ENCODE data around the gene GALNT17. TPM values are rescaled to one million over a fixed set of nuclear protein-coding genes. Genes with fewer than 3 reads are reported as not detected.

Gene GALNT17
- total RNA-seq, 6 donors from 2014 or later, result 5.3 to 26.2 (median 10.1) TPM

DNA sequence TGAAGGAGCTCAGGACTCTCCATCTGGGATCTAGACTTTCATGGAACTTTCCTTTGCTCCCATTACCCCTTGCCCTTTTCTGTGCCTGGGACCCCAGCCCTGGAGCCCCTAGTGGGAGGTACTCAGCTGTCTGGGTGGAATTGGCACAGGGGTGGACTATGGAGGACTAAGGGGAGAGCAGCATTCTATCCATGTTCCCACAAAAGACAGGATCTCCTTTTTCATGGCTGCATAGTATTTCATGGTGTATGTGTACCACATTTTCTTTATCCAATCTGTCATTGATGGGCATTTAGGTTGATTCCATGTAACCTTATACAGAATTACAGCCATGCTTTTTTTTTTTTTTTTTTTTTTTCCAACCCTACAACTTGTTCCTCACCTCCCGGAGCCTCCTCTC, 89.1 kb downstream of the GALNT17 start:
- Histone ChIP-seq H3K36me3 (no peaks in the 10 kb centered on the region), H3K9me3 (peaks cover 0 to 14% (median 1%) of the 10 kb centered on the region in 4 donors), H3K4me3 (no peak overlapping the region), H3K27me3 (no peaks in the 10 kb centered on the region), H3K27ac (peak overlapping the region in 3 of 4 donors; percentile 18 to 56 (median 40)), H3K4me1 (no peaks in the 10 kb centered on the region)
- TF ChIP-seq EP300 (IDR thresholded peaks at IDR 0.05), result no peak
- no peak for TF ChIP-seq POLR2A (IDR thresholded peaks at IDR 0.05)
- no peak for TF ChIP-seq POLR2AphosphoS5 (IDR thresholded peaks at IDR 0.05)
- TF ChIP-seq, protein P1, sequence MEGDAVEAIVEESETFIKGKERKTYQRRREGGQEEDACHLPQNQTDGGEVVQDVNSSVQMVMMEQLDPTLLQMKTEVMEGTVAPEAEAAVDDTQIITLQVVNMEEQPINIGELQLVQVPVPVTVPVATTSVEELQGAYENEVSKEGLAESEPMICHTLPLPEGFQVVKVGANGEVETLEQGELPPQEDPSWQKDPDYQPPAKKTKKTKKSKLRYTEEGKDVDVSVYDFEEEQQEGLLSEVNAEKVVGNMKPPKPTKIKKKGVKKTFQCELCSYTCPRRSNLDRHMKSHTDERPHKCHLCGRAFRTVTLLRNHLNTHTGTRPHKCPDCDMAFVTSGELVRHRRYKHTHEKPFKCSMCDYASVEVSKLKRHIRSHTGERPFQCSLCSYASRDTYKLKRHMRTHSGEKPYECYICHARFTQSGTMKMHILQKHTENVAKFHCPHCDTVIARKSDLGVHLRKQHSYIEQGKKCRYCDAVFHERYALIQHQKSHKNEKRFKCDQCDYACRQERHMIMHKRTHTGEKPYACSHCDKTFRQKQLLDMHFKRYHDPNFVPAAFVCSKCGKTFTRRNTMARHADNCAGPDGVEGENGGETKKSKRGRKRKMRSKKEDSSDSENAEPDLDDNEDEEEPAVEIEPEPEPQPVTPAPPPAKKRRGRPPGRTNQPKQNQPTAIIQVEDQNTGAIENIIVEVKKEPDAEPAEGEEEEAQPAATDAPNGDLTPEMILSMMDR (IDR thresholded peaks at IDR 0.05), result no peak
- DNase-seq, result no peak
- no peak for ATAC-seq (ENCODE audit: low FRiP score in 2 of 2)
- WGBS, 2 donors, result 100% methylated on average over 1 of the region's 1 CpG

DNA sequence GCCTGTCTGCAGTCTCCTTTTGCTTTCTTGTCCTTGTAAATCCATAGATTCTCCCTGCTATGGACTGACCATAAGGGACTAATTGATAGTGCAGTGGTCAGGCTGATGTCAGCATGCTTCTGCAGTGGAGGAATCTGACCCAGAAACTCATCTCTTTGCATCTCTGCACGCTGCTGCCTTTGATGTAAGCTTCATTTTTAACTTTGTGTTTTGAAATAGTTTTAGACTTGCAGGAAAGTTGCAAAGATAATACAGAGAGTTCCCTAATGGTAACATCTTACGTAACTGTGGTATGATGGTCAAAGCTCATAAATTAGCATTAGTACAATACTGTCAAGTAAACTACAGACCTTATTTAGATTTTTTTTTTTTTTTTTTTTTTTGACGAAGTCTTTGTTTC, 89.6 kb downstream of the GALNT17 start:
- H3K36me3 ChIP-seq, result no peaks in the 10 kb centered on the region
- H3K9me3 ChIP-seq, result peaks cover 0 to 14% (median 1%) of the 10 kb centered on the region in 4 donors
- H3K27me3 ChIP-seq, result no peaks in the 10 kb centered on the region
- H3K4me3 ChIP-seq, result no peak overlapping the region
- peak in 1 of 2 donors; percentile 26 for TF ChIP-seq POLR2AphosphoS5 (IDR thresholded peaks at IDR 0.05)
- TF ChIP-seq, protein P1 (IDR thresholded peaks at IDR 0.05), result no peak
- TF ChIP-seq POLR2A (IDR thresholded peaks at IDR 0.05), result no peak
- peak in 1 of 4 donors; percentile 30 for TF ChIP-seq EP300 (IDR thresholded peaks at IDR 0.05)
- WGBS, 2 donors, result 70 to 85% methylated on average over 3 of the region's 3 CpGs
- peak in 1 of 2 donors; percentile 50 for ATAC-seq (ENCODE audit: low FRiP score in 2 of 2)
- H3K4me1 ChIP-seq, result no peaks in the 10 kb centered on the region
- no peak for DNase-seq
- H3K27ac ChIP-seq, result no peak overlapping the region

DNA sequence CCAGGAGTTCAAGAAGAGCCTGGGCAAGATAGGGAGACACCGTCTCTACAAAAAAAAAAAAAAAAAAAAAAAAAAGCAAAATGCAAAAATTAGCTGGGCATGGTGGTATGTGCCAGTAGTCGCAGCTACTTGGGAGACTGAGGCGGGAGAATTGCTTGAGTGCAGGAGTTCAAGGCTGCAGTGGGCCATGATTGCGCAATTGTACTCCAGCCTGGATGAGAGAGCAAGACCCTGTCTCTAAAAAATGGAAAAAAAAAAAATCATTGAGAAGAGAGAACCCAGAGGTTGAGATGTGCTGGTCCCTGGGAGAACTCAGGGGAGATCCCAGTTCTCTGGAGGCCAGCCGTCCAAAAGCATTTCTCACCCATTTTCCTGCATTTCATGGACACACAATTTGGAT, 95.2 kb downstream of the GALNT17 start:
- H3K36me3 ChIP-seq, result no peaks in the 10 kb centered on the region
- ATAC-seq (ENCODE audit: low FRiP score in 2 of 2) (no peak), DNase-seq (no peak)
- peaks cover 0 to 22% (median 4%) of the 10 kb centered on the region in 4 donors for H3K9me3 ChIP-seq
- H3K4me3 ChIP-seq, result no peak overlapping the region
- H3K27me3 ChIP-seq, result no peaks in the 10 kb centered on the region
- no peak for TF ChIP-seq POLR2AphosphoS5 (IDR thresholded peaks at IDR 0.05)
- no peak for TF ChIP-seq EP300 (IDR thresholded peaks at IDR 0.05)
- TF ChIP-seq, protein P1 (IDR thresholded peaks at IDR 0.05), result no peak
- H3K27ac ChIP-seq, result no peak overlapping the region
- no peaks in the 10 kb centered on the region for H3K4me1 ChIP-seq
- 84 to 92% methylated on average over 5 of the region's 5 CpGs for WGBS, 2 donors

GRCh38 chr7:71229148-71229547, 97.2 kb downstream of the GALNT17 start:
- ATAC-seq (ENCODE audit: low FRiP score in 2 of 2), result no peak
- Histone ChIP-seq H3K9me3 (peaks cover 0 to 21% (median 4%) of the 10 kb centered on the region in 4 donors), H3K36me3 (no peaks in the 10 kb centered on the region), H3K4me3 (no peak overlapping the region), H3K4me1 (no peaks in the 10 kb centered on the region), H3K27ac (no peak overlapping the region), H3K27me3 (no peaks in the 10 kb centered on the region)
- no peak for DNase-seq
- 80 to 86% methylated on average over 4 to 10 of the region's 10 CpGs for WGBS, 2 donors
- TF ChIP-seq POLR2AphosphoS5 (IDR thresholded peaks at IDR 0.05) (no peak), EP300 (IDR thresholded peaks at IDR 0.05) (no peak), POLR2A (IDR thresholded peaks at IDR 0.05) (no peak)
- TF ChIP-seq, protein P1 (IDR thresholded peaks at IDR 0.05), result no peak

DNA sequence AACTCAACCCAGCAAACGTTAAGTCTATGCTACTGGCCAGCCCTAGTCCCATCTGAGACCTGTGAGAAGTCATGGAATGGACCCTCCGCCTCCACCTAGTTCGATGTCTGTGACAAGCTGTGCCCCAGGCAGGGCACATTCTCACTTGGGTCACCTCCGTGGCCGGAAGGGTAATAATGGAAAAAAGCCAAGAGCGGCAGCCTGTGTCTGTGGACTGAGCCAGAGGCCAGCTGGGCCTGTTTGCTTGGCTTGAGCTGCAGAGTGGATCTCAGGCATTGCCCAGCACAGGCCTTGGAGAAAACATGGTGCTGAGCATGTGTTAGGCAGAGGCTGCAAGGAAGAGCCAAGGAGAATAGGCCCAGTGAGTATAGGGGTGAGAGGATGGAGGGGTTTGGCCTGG, 97.8 kb downstream of the GALNT17 start:
- H3K27me3 ChIP-seq, result no peaks in the 10 kb centered on the region

More for the DNA sequence above, 97.8 kb downstream of the GALNT17 start:
- whole genome bisulfite sequencing, 2 donors, result 73 to 93% methylated on average over 3 to 6 of the region's 6 CpGs
- Histone ChIP-seq H3K9me3 (peaks cover 0 to 21% (median 4%) of the 10 kb centered on the region in 4 donors), H3K27ac (no peak overlapping the region), H3K4me1 (no peaks in the 10 kb centered on the region), H3K36me3 (no peaks in the 10 kb centered on the region), H3K4me3 (no peak overlapping the region)
- DNase-seq (no peak), ATAC-seq (ENCODE audit: low FRiP score in 2 of 2) (no peak)
- TF ChIP-seq POLR2AphosphoS5 (IDR thresholded peaks at IDR 0.05), result no peak
- TF ChIP-seq EP300 (IDR thresholded peaks at IDR 0.05), result no peak
- TF ChIP-seq POLR2A (IDR thresholded peaks at IDR 0.05), result no peak
- TF ChIP-seq, protein P1 (IDR thresholded peaks at IDR 0.05), result no peak

Measured in upper lobe of left lung (tissue), 6 donors.